ENCODE data around the gene TMCO4.

The TMCO4 gene

GRCh38 chr1:19680644-19681043, 119.1 kb downstream of the TMCO4 start:
- DNase-seq: no peak

- DNase-seq: no peak
Observed at GRCh38 chr1:19679691-19680090, 120.0 kb downstream of the TMCO4 start.

- no peak for DNase-seq
Observed at GRCh38 chr1:19678931-19679453, 120.7 kb downstream of the TMCO4 start.

GRCh38 chr1:19678493-19678892, 121.2 kb downstream of the TMCO4 start:
- DNase-seq: no peak

GRCh38 chr1:19676438-19676922, 123.2 kb downstream of the TMCO4 start:
- DNase-seq: no peak

- no peak for DNase-seq
Observed at GRCh38 chr1:19675797-19676196, 123.9 kb downstream of the TMCO4 start.

- no peak for DNase-seq
Observed at GRCh38 chr1:19672237-19672636, 127.5 kb downstream of the TMCO4 start.

GRCh38 chr1:19670787-19671186, 128.9 kb downstream of the TMCO4 start:
- DNase-seq: no peak

- DNase-seq: no peak
Observed at GRCh38 chr1:19668888-19669287, 130.8 kb downstream of the TMCO4 start.

- no peak for DNase-seq
Observed at GRCh38 chr1:19665496-19666465, 133.9 kb downstream of the TMCO4 start.

GRCh38 chr1:19665186-19665495, 134.6 kb downstream of the TMCO4 start:
- no peak for DNase-seq

- no peak for DNase-seq
Observed at GRCh38 chr1:19664453-19665185, 135.1 kb downstream of the TMCO4 start, which contains the start of gene HTR6. Gene HTR6 (plus strand): TSS chr1:19664875. CDS start chr1:19665754, 879 bp downstream.

GRCh38 chr1:19662313-19662712, 137.4 kb downstream of the TMCO4 start:
- DNase-seq: no peak

GRCh38 chr1:19661721-19662228, 137.9 kb downstream of the TMCO4 start:
- DNase-seq: peak; percentile 28

GRCh38 chr1:19658186-19658585, 141.5 kb downstream of the TMCO4 start:
- DNase-seq: no peak

- DNase-seq: no peak
Observed at GRCh38 chr1:19657511-19657910, 142.2 kb downstream of the TMCO4 start.

- DNase-seq: no peak
Observed at GRCh38 chr1:19656780-19657466, 142.8 kb downstream of the TMCO4 start.

- DNase-seq: no peak
Observed at GRCh38 chr1:19656134-19656779, 143.5 kb downstream of the TMCO4 start.

GRCh38 chr1:19655718-19656080, 144.0 kb downstream of the TMCO4 start:
- no peak for DNase-seq

- DNase-seq: peak; percentile 84
Observed at GRCh38 chr1:19654886-19655717, 144.6 kb downstream of the TMCO4 start.

GRCh38 chr1:19654386-19654785, 145.3 kb downstream of the TMCO4 start:
- DNase-seq: peak; percentile 33

Data from NCI-H1092 treated with DMSO at 0.1 percent for 48 hours (cell line).